T-helper 2 cell treated with Interferon-gamma antibody and Interleukin-4, amounts not matched to agents 100 ng/mL and 5 ng/mL, for 36 hours (primary cell): ENCODE measurements around the gene RNU1-1. TPM values are rescaled to one million over a fixed set of nuclear protein-coding genes. Genes with fewer than 3 reads are reported as not detected.

Experiments used
- total RNA-seq: library from RNA; stranded (reverse); gene quantifications from 2 replicates; pipeline ENCODE4 v1.2.3, GENCODE V29; 2022

The RNU1-1 gene
- total RNA-seq, 1 donor from 2014 or later: 2,343 TPM

Other genes starting within 250 kb of the RNU1-1 start
- gene FBXO42, start 161.8 kb downstream of the RNU1-1 start, total RNA-seq: 17.2 and 20.5 TPM in 2 replicates
- 167 and 173 TPM in 2 replicates for gene SZRD1, start 147.0 kb downstream of the RNU1-1 start, total RNA-seq
- gene SPATA21, start 76.9 kb downstream of the RNU1-1 start, total RNA-seq: 0.11 TPM in 1 of 2 replicates, not detected in the other
- gene NECAP2, start 73.6 kb downstream of the RNU1-1 start, total RNA-seq: 104 and 110 TPM in 2 replicates
- 4.0 and 4.1 TPM in 2 replicates for gene NBPF1, start 99.3 kb upstream of the RNU1-1 start, total RNA-seq
- gene RNU1-3, start 152.7 kb upstream of the RNU1-1 start, total RNA-seq: 2,343 and 2,397 TPM in 2 replicates
- gene RNU1-4, start 226.2 kb upstream of the RNU1-1 start, total RNA-seq: 2,343 and 2,397 TPM in 2 replicates